SK-N-SH (cell line): ENCODE data around the gene CXCL17. TPM values are rescaled to one million over a fixed set of nuclear protein-coding genes. Genes with fewer than 3 reads are reported as not detected.

Experiments
- CTCF ChIA-PET: fragments of 300-600, 350-600 bp; formaldehyde crosslinking; extraction: SDS; loops from one replicate; lab custom pipeline; 2021; lab: Yijun Ruan, JAX
- POLR2A ChIA-PET: fragments of 350-600 bp; sonication (Branson Sonifier 250); formaldehyde crosslinking; extraction: SDS; loops from one replicate; lab custom pipeline; 2020; ENCODE audit warnings: antibody characterized with exemption, inconsistent platforms; lab: Yijun Ruan, JAX
- DNase-seq: peaks from one replicate; pipeline ENCODE4 v3.0.0; 2012
- H2AFZ ChIP-seq: fragments of 200-600 bp; sonication (generic); 2 replicates; pipeline ENCODE4 v1.8.1; 2016; ENCODE audit warnings: antibody characterized with exemption, mild to moderate bottlenecking, low read depth
- H3F3A ChIP-seq: fragments of 200-600 bp; sonication (generic); replicated peaks from 2 replicates; pipeline ENCODE3; 2016; ENCODE audit warnings: antibody characterized with exemption, mild to moderate bottlenecking; ENCODE audit not compliant: insufficient read depth
- H3K27ac ChIP-seq, 2 experiments: fragments of 200-500 bp in 1 of 2; fragments of 200-600 bp in 1 of 2; sonication (Bioruptor generic) in 1 of 2; sonication (generic), shearing (Covaris generic) in 1 of 2; 2 replicates each; pipeline versions ENCODE4 v1.5.1 to v1.6.1; 2014 to 2016; ENCODE audit warnings: low read depth in 2 of 2, inconsistent platforms in 1 of 2, low read length in 1 of 2, mild to moderate bottlenecking in 1 of 2, mixed read lengths in 1 of 2
- H3K27me3 ChIP-seq: fragments of 200-600 bp; sonication (generic), shearing (Covaris generic); 2 replicates; pipeline ENCODE4 v1.6.1; 2016; ENCODE audit warnings: mixed run types; ENCODE audit not compliant: insufficient read depth
- H3K36me3 ChIP-seq, 2 experiments: fragments of 200-500 bp in 1 of 2; fragments of 200-600 bp in 1 of 2; sonication (Bioruptor generic) in 1 of 2; sonication (generic) in 1 of 2; replicated peaks in 1 of 2; 2 replicates each; pipeline versions ENCODE3 to v1.5.1; 2014 to 2016; ENCODE audit warnings: low read length in 1 of 2, mild to moderate bottlenecking in 1 of 2; ENCODE audit not compliant: insufficient read depth in 2 of 2, control insufficient read depth in 1 of 2
- H3K4me1 ChIP-seq, 2 experiments: fragments of 200-500 bp in 1 of 2; fragments of 200-600 bp in 1 of 2; sonication (Bioruptor generic) in 1 of 2; sonication (generic), shearing (Covaris generic) in 1 of 2; 2 replicates each; pipeline versions ENCODE4 v1.5.1 to v1.6.1; 2014 to 2016; ENCODE audit warnings: low read depth in 1 of 2, low read length in 1 of 2, mixed run types in 1 of 2; ENCODE audit not compliant: insufficient read depth in 2 of 2, control insufficient read depth in 1 of 2
- H3K4me2 ChIP-seq: fragments of 200-600 bp; sonication (generic), shearing (Covaris generic); 2 replicates; pipeline ENCODE4 v1.6.1; 2017; ENCODE audit warnings: mixed run types
- H3K4me3 ChIP-seq, 2 experiments: fragments of 200-500 bp in 1 of 2; fragments of 200-600 bp in 1 of 2; sonication (Bioruptor generic) in 1 of 2; sonication (generic), shearing (Covaris generic) in 1 of 2; 2 replicates each; pipeline versions ENCODE4 v1.5.1 to v1.8.1; 2014 to 2016; ENCODE audit warnings: low read depth in 2 of 2, inconsistent platforms in 1 of 2, low read length in 1 of 2, mild to moderate bottlenecking in 1 of 2, mixed read lengths in 1 of 2, moderate library complexity in 1 of 2
- H3K79me2 ChIP-seq: fragments of 200-600 bp; sonication (generic); 2 replicates; pipeline ENCODE4 v1.8.1; 2017; ENCODE audit warnings: mild to moderate bottlenecking; ENCODE audit not compliant: insufficient read depth
- H3K9ac ChIP-seq: fragments of 200-600 bp; sonication (generic); 2 replicates; pipeline ENCODE4 v1.6.1; 2017; ENCODE audit warnings: mixed run types
- H3K9me2 ChIP-seq: fragments of 200-600 bp; sonication (generic); 2 replicates; pipeline ENCODE4 v1.6.1; 2017; ENCODE audit warnings: mixed run types
- H3K9me3 ChIP-seq: fragments of 200-600 bp; sonication (generic); 2 replicates; pipeline ENCODE4 v1.6.1; 2017; ENCODE audit warnings: mixed run types, mild to moderate bottlenecking, moderate library complexity
- H4K20me1 ChIP-seq: fragments of 200-600 bp; sonication (generic); 2 replicates; pipeline ENCODE4 v1.6.1; 2017; ENCODE audit warnings: mild to moderate bottlenecking, mixed run types; ENCODE audit not compliant: insufficient read depth
- NRF1 ChIP-seq: IDR thresholded peaks from 2 replicates; pipeline ENCODE4 v1.6.1; 2012; ENCODE audit warnings: low read depth, mild to moderate bottlenecking, low read length
- PBX3 ChIP-seq: IDR thresholded peaks from 2 replicates; pipeline ENCODE4; 2012
- POLR2AphosphoS5 ChIP-seq: IDR thresholded peaks from 2 replicates; pipeline ENCODE4 v1.6.1; 2012; ENCODE audit warnings: low read depth, low read length
- RCOR1 ChIP-seq: fragments of 150-350 bp; IDR thresholded peaks from 2 replicates; pipeline ENCODE4 v1.6.1; 2017; ENCODE audit warnings: antibody characterized with exemption, low read length
- RFX5 ChIP-seq: IDR thresholded peaks from 2 replicates; pipeline ENCODE4 v1.6.1; 2012; ENCODE audit warnings: mild to moderate bottlenecking, improper control_type of control experiment, low read length
- USF2 ChIP-seq: fragments of 150-350 bp; IDR thresholded peaks from 2 replicates; pipeline ENCODE4 v1.6.1; 2017; ENCODE audit warnings: antibody characterized with exemption, low read length, low read depth, borderline replicate concordance
- WGBS: methylation state at CpG from one replicate; pipeline ENCODE4 v1.1.6; 2017; ENCODE audit warnings: low lambda C conversion rate; 5-methylcytosine and 5-hydroxymethylcytosine counted together
- polyA plus RNA-seq, 3 experiments: library from polyadenylated mRNA; depleted of rRNA; stranded (reverse); fragments of >200 nt; gene quantifications; 2 replicates each; pipeline ENCODE4 v1.2.3, GENCODE V29; 2012
- TF ChIP-seq, protein P1 (sequence below): IDR thresholded peaks from 2 replicates; pipeline ENCODE4 v1.4.0; 2012; ENCODE audit warnings: low read depth, borderline replicate concordance

The CXCL17 gene
- polyA plus RNA-seq, 1 of the 3 experiments (the other 2 are of a cell fraction) = not detected

GRCh38 chr19:42419309-42419708 is 23.4 kb downstream of the CXCL17 start:
- no peak overlapping the region for H3K4me3 ChIP-seq
- CTCF ChIA-PET = interaction anchor here (1.0 to 2.1 kb wide), 4 partner anchors 12 to 22 kb away, joined by 4 to 8 read pairs (median 6); no protein-coding TSS in a partner anchor

GRCh38 chr19:42412661-42413076 is 30.1 kb downstream of the CXCL17 start:
- no peaks in the 10 kb centered on the region for H3K36me3 ChIP-seq
- 100% methylated on average over 3 of the region's 4 CpGs for WGBS
- no peak overlapping the region for H3K4me2 ChIP-seq
- no peak overlapping the region for H2AFZ ChIP-seq
- peak; percentile 46 for DNase-seq
- H3K9me3 ChIP-seq = no peaks in the 10 kb centered on the region
- no peak overlapping the region for H3K9ac ChIP-seq
- no peaks in the 10 kb centered on the region for H3K79me2 ChIP-seq
- ChIA-PET CTCF (interaction anchor here (1.2 to 4.4 kb wide), 6 partner anchors 10 to 28 kb away, joined by 4 to 33 read pairs (median 4); no protein-coding TSS in a partner anchor), POLR2A (interaction anchor here (1.6 to 1.7 kb wide), 2 partner anchors 11 to 16 kb away, joined by 4 to 6 read pairs; no protein-coding TSS in a partner anchor)
- no peaks in the 10 kb centered on the region for H3K27me3 ChIP-seq
- TF ChIP-seq, protein P1, sequence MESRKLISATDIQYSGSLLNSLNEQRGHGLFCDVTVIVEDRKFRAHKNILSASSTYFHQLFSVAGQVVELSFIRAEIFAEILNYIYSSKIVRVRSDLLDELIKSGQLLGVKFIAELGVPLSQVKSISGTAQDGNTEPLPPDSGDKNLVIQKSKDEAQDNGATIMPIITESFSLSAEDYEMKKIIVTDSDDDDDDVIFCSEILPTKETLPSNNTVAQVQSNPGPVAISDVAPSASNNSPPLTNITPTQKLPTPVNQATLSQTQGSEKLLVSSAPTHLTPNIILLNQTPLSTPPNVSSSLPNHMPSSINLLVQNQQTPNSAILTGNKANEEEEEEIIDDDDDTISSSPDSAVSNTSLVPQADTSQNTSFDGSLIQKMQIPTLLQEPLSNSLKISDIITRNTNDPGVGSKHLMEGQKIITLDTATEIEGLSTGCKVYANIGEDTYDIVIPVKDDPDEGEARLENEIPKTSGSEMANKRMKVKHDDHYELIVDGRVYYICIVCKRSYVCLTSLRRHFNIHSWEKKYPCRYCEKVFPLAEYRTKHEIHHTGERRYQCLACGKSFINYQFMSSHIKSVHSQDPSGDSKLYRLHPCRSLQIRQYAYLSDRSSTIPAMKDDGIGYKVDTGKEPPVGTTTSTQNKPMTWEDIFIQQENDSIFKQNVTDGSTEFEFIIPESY = no peak
- no peak for TF ChIP-seq NRF1
- no peak for TF ChIP-seq PBX3
- no peak for TF ChIP-seq POLR2AphosphoS5
- TF ChIP-seq USF2 = no peak
- no peak overlapping the region for H3K4me3 ChIP-seq
- no peaks in the 10 kb centered on the region for H3F3A ChIP-seq
- no peak overlapping the region; a peak in 1 of 4 replicates for H3K27ac ChIP-seq
- peaks cover 0 to 20% of the 10 kb centered on the region in 2 experiments; a peak in 1 of 4 replicates for H3K4me1 ChIP-seq
- H4K20me1 ChIP-seq = no peaks in the 10 kb centered on the region
- H3K9me2 ChIP-seq = no peaks in the 10 kb centered on the region

More at GRCh38 chr19:42419309-42419708, 23.4 kb downstream of the CXCL17 start:
- Histone ChIP-seq H4K20me1 (no peaks in the 10 kb centered on the region), H3K36me3 (no peaks in the 10 kb centered on the region), H3K9ac (no peak overlapping the region), H3K27me3 (no peaks in the 10 kb centered on the region), H3F3A (no peaks in the 10 kb centered on the region), H3K4me2 (no peak overlapping the region), H3K4me1 (peaks cover 0 to 21% of the 10 kb centered on the region in 2 experiments; a peak in 1 of 4 replicates), H3K79me2 (no peaks in the 10 kb centered on the region), H3K27ac (no peak overlapping the region), H2AFZ (no peak overlapping the region), H3K9me3 (no peaks in the 10 kb centered on the region), H3K9me2 (no peaks in the 10 kb centered on the region)
- 66% methylated on average over 5 of the region's 6 CpGs for WGBS
- no peak for TF ChIP-seq RFX5
- TF ChIP-seq RCOR1 = no peak
- no peak for DNase-seq
- POLR2A ChIA-PET = no interaction called here
